H1 (cell line): Measurements from ENCODE around the gene PRMT9. TPM values are rescaled to one million over a fixed set of nuclear protein-coding genes. Genes with fewer than 3 reads are reported as not detected.

Experiments used
- ASH2L ChIP-seq: fragments of 200-600, 300-600 bp; sonication (generic); IDR thresholded peaks from one replicate; pipeline ENCODE4 v1.7.1; 2017; ENCODE audit warnings: low read length
- BACH1 ChIP-seq: IDR thresholded peaks from 2 replicates; pipeline ENCODE4 v1.6.1; 2012; ENCODE audit warnings: low read length, improper control_type of control experiment
- BCL11A ChIP-seq, 2 experiments: IDR thresholded peaks; one replicate each; pipeline ENCODE4 v1.6.1; 2011; ENCODE audit warnings: low read depth in 2 of 2, low read length in 2 of 2, mild to moderate bottlenecking in 2 of 2
- BRCA1 ChIP-seq: IDR thresholded peaks from 2 replicates; pipeline ENCODE4 v1.6.1; 2012; ENCODE audit warnings: low read depth, low read length, improper control_type of control experiment
- CBX8 ChIP-seq: fragments of 300-800, 300-1000 bp; sonication (generic); IDR thresholded peaks from 2 replicates; pipeline ENCODE4 v1.7.1; 2016; ENCODE audit warnings: low read depth, low read length, borderline replicate concordance
- CEBPB ChIP-seq: IDR thresholded peaks from 2 replicates; pipeline ENCODE4 v1.6.1; 2012; ENCODE audit warnings: low read depth, low read length
- CTBP2 ChIP-seq: IDR thresholded peaks from 2 replicates; pipeline ENCODE4 v1.7.0; 2011; ENCODE audit warnings: borderline replicate concordance, mild to moderate bottlenecking, moderate library complexity, mixed read lengths, low read length; ENCODE audit not compliant: insufficient read depth, insufficient read length
- E2F6 ChIP-seq: IDR thresholded peaks from 2 replicates; pipeline ENCODE4 v1.6.1; 2012; ENCODE audit warnings: inconsistent platforms
- EP300 ChIP-seq, 2 experiments: IDR thresholded peaks; 1 replicate in 1 of 2; 2 replicates in 1 of 2; pipeline ENCODE4 v1.6.1; 2011 to 2012; ENCODE audit warnings: low read depth in 2 of 2, low read length in 2 of 2, mild to moderate bottlenecking in 2 of 2, borderline replicate concordance in 1 of 2, inconsistent platforms in 1 of 2, moderate library complexity in 1 of 2
- FOSL1 ChIP-seq: IDR thresholded peaks from 2 replicates; pipeline ENCODE4 v1.6.1; 2011; ENCODE audit warnings: mild to moderate bottlenecking, low read depth, low read length, moderate library complexity; ENCODE audit not compliant: insufficient read depth
- KDM1A ChIP-seq: fragments of 200-600, 300-600 bp; sonication (generic); IDR thresholded peaks from 2 replicates; pipeline ENCODE4 v1.7.1; 2016; ENCODE audit warnings: mild to moderate bottlenecking, low read length, borderline replicate concordance
- KDM5A ChIP-seq: fragments of 200-600 bp; IDR thresholded peaks from 2 replicates; pipeline ENCODE4 v1.7.1; 2012; ENCODE audit warnings: mild to moderate bottlenecking, low read length, inconsistent platforms, mixed read lengths
- MAX ChIP-seq: IDR thresholded peaks from 2 replicates; pipeline ENCODE4 v1.6.1; 2012; ENCODE audit warnings: inconsistent platforms
- NRF1 ChIP-seq: IDR thresholded peaks from 2 replicates; pipeline ENCODE4 v1.6.1; 2011; ENCODE audit warnings: mild to moderate bottlenecking, low read depth, low read length, improper control_type of control experiment
- POLR2A ChIP-seq, 2 experiments: IDR thresholded peaks; 1 replicate in 1 of 2; 2 replicates in 1 of 2; pipeline ENCODE4 v1.6.1; 2011; ENCODE audit warnings: low read depth in 2 of 2, low read length in 2 of 2, mild to moderate bottlenecking in 2 of 2; ENCODE audit errors: control extremely low read depth in 1 of 2
- POU5F1 ChIP-seq: IDR thresholded peaks from 2 replicates; pipeline ENCODE4 v1.6.1; 2011; ENCODE audit warnings: low read depth, mild to moderate bottlenecking, low read length, moderate library complexity
- RAD21 ChIP-seq, 2 experiments: IDR thresholded peaks in 1 of 2; conservative IDR thresholded peaks in 1 of 2; 2 replicates each; pipeline ENCODE4 v1.6.1; 2011; ENCODE audit warnings: low read depth in 2 of 2, low read length in 2 of 2, improper control_type of control experiment in 1 of 2, inconsistent platforms in 1 of 2, mild to moderate bottlenecking in 1 of 2, moderate library complexity in 1 of 2
- RBBP5 ChIP-seq: IDR thresholded peaks from 2 replicates; pipeline ENCODE4 v1.7.1; 2012; ENCODE audit warnings: low read depth, mild to moderate bottlenecking, inconsistent platforms, low read length, moderate library complexity, borderline replicate concordance
- SIN3A ChIP-seq, 2 experiments: IDR thresholded peaks in 1 of 2; conservative IDR thresholded peaks in 1 of 2; 2 replicates each; pipeline ENCODE4 v1.6.1; 2011 to 2012; ENCODE audit warnings: low read length in 2 of 2, improper control_type of control experiment in 1 of 2, low read depth in 1 of 2, mild to moderate bottlenecking in 1 of 2
- SIX5 ChIP-seq: IDR thresholded peaks from 2 replicates; pipeline ENCODE4 v1.6.1; 2011; ENCODE audit warnings: mild to moderate bottlenecking, low read depth, low read length
- SP2 ChIP-seq: IDR thresholded peaks from 2 replicates; pipeline ENCODE4 v1.6.1; 2012; ENCODE audit warnings: mild to moderate bottlenecking, low read length, inconsistent platforms
- SRF ChIP-seq: IDR thresholded peaks from 2 replicates; pipeline ENCODE4 v1.6.1; 2011; ENCODE audit warnings: mild to moderate bottlenecking, low read depth, low read length, moderate library complexity
- polyA plus RNA-seq, 7 experiments: library from polyadenylated mRNA; depleted of rRNA in 3 of 7; stranded (reverse) in 5 of 7; unstranded in 2 of 7; fragments of >200 nt in 5 of 7; fragments of 200-250 nt in 2 of 7; gene quantifications; 1 replicate in 5 of 7; 2 replicates in 1 of 7; 4 replicates in 1 of 7; pipeline versions ENCODE4 v1.2.1 to v1.2.3, GENCODE V29; 2011 to 2013; ENCODE audit warnings: missing spikeins in 2 of 7, mixed read lengths in 2 of 7
- total RNA-seq: library from RNA; stranded (reverse); fragmentation: NEBNext Ultra II Directional; extraction: Animal tissue kit (Norgen Biotek cat#: 25700); gene quantifications from 2 replicates; pipeline ENCODE4 v1.2.1, GENCODE V29; 2021

PRMT9 gene
- total and polyA plus RNA-seq, 2 of the 8 experiments (the other 6 are each of a cell fraction or from before 2014, with no cell fraction given) = 3.8 to 9.6 TPM

- no peak for TF ChIP-seq CBX8
- peak in 1 of 2 experiments; percentile 59; a peak in 1 of 4 replicates for TF ChIP-seq SIN3A (conservative IDR thresholded peaks at IDR 0.05 in 1 of 2, IDR thresholded peaks at IDR 0.05 in 1 of 2; ENCODE audit: low read depth in 1 of 2, low read length in 2 of 2)
- peak in 1 of 2 experiments; percentile 51; a peak in 1 of 3 replicates for TF ChIP-seq EP300 (IDR thresholded peaks at IDR 0.05; ENCODE audit: borderline replicate concordance in 1 of 2, low read depth in 2 of 2, low read length in 2 of 2)
- TF ChIP-seq KDM5A = no peak
- TF ChIP-seq BRCA1 = no peak
- peak; percentile 42 for TF ChIP-seq MAX
- no peak for TF ChIP-seq SIX5
- no peak for TF ChIP-seq POU5F1
- TF ChIP-seq CEBPB = no peak
- TF ChIP-seq SP2 = no peak
- TF ChIP-seq E2F6 = peak; percentile 39; the same call in 1 of the 2 replicates
- TF ChIP-seq SRF = peak; percentile 50
- TF ChIP-seq FOSL1 = no peak
- TF ChIP-seq POLR2A (IDR thresholded peaks at IDR 0.05; ENCODE audit: control extremely low read depth in 1 of 2, low read depth in 2 of 2, low read length in 2 of 2) = peak; percentile 71 to 92
- peak; percentile 55; the same call in 1 of the 2 replicates for TF ChIP-seq BACH1
- peak; percentile 99 for TF ChIP-seq ASH2L
- no peak for TF ChIP-seq RAD21 (IDR thresholded peaks at IDR 0.05 in 1 of 2, conservative IDR thresholded peaks at IDR 0.05 in 1 of 2; ENCODE audit: low read depth in 2 of 2, low read length in 2 of 2)
- no peak for TF ChIP-seq NRF1
- no peak for TF ChIP-seq BCL11A (IDR thresholded peaks at IDR 0.05; ENCODE audit: low read depth in 2 of 2, low read length in 2 of 2)
- peak; percentile 87; the same call in 1 of the 2 replicates for TF ChIP-seq RBBP5
- no peak for TF ChIP-seq CTBP2
- no peak for TF ChIP-seq KDM1A
Observed at GRCh38 chr4:147683717-147684700, at the start of gene PRMT9 (continued).
